Cortex of kidney (tissue), 1 donor: ENCODE results near the gene PDE4D.
"Not testable (repeated sequence)": the region's sequence is repeated elsewhere in the genome, so short reads cannot be mapped to it uniquely, and the experiment has no call there.

Experiments
- DNase-seq: peaks from one replicate; lab custom pipeline; 2025; lab: John Stamatoyannopoulos, UW

The PDE4D gene

DNA sequence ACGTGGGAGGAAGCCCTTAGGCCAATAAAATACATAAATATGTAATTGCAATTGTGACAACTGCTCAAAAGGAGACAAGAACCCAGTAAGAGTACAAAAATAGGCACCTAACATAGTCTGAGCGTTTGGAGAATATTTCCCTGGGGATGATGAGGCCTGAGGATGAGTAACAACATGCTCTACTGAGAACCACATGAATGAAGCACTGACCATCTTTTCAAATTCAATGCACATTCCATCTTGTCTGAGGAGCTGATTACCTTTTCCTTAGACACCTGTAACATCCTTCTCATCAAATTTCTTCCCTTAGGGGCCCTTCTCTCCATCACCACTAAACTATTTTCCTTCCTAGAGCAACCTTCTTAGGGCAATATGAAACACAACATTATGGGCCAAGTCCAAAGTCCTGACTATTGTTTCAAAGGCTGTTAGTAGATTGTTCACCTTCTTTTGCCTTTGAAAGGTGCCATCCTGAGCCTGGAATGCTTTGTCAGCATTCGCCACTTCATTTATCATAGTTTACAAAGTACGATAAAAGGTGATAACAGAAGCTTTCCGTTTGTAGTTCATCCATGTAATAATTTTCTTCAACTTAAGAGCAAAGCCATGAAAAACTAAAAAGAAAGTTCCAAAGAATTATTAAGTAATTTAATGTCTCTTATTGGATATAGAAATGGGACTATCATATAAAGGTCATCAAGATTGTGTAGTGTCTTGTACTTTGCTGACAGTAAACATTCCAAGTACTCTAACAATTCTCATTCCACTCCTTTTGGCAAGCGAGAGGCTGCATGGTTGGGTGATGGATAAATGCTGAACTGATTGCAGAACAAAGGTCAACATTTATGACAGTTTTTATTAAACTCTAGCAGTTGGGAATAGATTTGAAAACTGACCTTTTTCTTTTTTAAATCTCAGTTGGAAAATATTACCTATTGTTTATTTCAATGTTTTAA, 471.3 kb downstream of the PDE4D start:
- no peak for DNase-seq

DNA sequence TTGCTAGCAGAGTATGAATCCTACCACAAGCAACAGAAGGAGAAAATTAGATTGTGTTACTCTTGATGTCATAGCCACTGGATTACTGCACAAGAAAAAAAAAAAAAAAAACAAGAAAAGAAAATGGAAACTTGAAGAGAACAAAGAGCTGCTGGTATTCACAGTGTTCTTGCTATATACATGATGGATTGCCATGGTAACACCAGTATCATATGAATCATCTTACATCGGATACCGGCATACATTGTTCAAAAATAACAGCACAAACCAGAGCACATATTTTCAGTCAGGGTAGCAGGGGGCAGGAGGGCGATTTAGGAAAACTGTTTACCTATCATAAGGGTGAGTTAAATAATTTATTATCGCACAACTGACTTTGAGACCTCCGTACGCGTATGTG, 472.9 kb downstream of the PDE4D start:
- DNase-seq: no peak

DNA sequence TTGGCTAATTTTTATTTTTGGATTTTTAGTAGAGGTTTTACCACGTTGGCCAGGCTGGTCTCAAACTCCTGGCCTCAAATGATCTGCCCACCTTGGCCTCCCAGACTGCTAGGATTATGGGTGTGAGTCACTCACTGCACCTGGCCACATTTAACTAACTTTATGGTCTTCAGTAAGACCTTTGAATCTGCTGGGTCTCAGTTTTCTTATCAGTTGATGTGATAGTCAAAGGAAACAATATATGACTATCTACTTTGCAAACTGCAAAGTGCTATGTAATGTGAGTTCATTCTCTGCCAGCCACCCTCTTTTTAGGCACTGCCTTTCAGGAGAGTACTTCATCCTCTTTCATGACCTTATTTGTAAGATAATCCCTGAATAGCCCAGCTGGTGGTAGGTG, 474.7 kb downstream of the PDE4D start:
- no peak for DNase-seq

DNA sequence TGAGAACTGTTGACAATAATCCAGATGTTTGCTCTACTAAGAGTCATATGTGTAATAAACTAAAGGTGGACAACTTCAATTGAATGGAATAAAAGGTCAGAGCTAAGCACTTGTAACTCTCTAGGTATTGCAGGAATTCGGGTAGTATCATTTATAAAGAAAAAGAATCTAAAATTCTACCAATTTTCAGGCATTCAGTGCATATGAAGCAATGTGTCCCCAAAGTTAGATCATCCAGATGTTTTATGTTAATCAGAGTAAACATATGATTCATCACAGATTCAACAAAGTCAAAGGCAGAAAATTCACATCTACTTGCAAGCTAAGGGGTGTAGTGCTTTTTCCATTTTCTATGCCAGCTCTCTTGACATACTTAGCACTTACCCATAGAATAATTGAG, 477.1 kb downstream of the PDE4D start:
- no peak for DNase-seq

DNA sequence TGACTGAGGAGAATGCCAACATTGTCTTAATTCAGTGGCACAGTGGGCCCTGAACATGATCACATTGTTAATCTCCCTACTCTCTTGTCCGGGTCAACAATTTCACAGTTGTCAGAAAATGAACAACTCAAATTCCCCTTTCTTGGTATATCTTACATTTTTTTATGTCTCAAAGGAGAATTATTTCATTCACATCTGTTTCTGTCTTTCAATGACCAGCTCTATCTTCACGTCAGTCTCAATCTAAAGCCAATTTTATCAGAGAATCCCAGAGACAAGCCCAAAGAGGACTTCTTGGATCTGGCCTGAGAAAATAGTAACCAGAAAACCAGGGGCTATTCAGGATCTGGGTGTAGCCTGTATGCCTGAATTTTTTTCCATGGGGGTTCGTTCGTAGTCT, 477.5 kb downstream of the PDE4D start:
- DNase-seq: no peak

DNA sequence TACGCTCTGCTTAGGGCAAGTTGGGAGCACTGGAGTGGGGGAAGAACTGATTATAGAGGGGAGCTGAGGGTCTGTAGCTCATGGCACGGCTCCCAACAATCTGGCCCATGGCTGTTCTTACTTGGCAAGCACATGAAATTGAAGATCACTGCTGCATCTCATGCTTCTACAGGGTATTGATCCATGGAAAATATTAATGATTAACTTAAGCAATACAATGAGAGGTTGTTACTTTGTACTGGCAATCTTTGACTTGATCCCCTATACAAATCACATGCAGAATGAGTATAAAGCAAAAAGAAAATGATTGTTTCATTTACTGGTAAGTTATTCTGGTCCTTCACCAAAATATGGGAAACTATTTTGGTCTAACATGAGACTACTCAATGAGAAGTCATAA, 481.1 kb downstream of the PDE4D start:
- DNase-seq: no peak

DNA sequence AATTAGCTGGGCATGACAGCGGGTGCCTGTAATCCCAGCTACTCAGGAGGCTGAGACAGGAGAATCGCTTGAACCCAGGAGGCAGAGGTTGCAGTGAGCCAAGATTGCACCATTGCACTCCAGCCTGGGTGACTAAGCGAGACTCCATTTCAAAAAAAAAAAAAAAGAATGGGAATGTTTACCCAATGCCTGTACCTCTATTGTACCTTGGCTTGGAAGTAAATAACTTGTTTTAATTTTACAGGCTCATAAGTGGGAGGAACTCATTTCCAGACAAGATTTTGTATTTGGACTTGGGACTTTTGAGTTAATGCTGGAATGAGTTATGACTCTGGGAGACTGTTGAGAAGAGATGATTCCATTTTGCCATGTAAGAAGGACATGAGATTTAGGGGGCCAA, 484.5 kb downstream of the PDE4D start:
- not testable (repeated sequence) for DNase-seq

DNA sequence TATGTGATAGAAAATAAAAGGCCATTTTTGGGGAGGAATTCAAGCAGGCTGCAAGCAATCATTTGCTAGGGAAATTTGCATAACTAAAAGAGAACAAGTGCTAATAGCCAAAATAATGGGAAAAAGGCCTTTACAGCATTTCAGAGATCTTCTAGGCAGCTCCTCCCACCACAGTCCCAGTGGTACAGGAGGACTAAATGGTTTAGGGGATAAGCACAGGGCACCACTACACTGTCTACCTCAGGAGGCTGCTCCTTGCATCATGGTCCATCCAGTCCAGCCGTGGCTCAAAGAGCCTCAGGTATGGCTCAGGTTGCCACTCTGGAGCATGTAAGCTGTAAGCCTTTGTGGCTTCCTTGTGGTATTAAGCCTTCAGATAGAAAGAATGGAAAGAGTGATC, 485.6 kb downstream of the PDE4D start:
- no peak for DNase-seq

DNA sequence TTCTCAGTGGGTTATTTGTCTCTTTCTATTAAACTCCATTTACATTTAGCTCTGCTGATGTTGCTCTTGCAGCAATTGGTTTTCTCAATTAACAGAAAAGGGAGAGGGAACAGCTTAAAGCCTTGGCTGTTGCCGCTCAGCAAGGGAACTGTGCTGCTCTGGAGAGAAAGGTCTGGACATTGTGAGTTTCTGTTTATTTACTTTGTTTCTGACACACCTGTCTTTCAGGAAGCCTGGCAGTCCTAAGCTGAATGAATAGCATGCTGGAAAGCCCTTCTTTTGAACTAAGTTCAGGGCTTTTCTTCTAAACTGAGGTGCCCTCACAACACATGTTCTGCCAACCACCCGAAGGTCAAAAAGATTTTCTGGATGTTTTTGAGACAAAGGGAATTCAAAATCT, 491.9 kb downstream of the PDE4D start:
- DNase-seq: no peak

DNA sequence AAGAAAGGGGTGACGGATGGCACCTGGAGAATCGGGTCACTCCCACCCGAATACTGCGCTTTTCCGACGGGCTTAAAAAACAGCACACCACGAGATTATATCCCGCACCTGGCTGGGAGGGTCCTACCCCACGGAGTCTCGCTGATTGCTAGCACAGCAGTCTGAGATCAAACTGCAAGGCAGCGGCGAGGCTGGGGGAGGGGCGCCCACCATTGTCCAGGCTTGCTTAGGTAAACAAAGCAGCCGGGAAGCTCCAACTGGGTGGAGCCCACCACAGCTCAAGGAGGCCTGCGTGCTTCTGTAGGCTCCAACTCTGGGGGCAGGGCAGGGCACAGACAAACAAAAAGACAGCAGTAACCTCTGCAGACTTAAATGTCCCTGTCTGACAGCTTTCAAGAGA, 498.6 kb downstream of the PDE4D start:
- DNase-seq: not testable (repeated sequence)

DNA sequence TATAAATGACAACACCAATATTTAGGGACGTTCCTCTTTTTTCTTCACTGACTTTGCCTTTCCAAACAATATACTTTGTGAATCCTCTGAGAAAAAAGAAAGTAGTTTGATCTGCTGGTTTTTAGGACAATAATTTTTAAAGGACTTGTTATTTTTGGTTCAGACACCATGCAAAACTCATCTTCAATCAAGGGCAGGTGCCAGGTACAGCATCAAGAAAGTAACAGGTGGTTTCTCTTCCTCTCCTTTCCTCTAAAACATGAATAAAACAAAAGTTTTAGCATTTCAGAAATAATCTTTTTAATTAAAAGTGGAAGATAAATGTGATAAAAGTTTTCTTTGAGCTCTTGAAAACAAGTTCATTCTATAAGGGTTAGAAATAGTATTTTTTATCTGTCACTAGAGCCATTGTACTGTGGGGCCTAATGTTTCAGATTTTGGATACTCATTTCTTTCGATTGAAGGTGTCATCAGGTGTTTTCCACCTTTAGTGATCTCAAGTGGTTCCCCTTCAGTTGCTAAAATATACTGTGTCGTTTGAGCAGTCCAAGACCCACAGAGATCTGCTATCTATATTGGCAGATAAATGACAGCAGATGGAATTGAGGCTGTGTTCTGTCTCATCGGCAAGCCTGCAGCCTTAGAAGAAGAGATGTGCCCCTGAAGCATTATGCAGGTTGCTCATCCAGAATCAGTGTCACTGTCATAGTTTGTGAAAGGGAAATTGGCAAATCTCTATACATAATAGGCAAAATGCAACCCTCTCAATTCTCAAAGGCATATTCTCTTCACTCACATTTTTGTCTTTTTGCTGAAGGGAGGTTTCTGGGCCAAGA, 499.7 kb downstream of the PDE4D start:
- DNase-seq: no peak

DNA sequence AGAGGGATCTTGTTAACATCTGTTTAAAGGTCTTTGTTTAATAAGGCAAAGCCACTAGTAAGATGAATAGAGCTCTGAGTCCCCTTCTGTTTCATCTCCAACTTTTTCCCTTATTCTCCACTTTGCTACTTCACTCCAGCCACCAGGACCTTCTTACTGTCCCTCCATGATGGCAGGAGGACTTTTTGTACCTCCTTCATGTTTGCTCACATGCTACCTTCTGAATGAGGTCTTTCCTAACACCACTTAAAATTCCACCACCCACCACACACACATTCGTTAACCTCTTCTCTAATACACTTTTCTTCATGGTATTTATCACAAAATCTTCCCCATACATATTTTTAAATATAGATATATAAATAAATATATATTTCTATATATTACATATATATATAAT, 501.9 kb downstream of the PDE4D start:
- DNase-seq: no peak

DNA sequence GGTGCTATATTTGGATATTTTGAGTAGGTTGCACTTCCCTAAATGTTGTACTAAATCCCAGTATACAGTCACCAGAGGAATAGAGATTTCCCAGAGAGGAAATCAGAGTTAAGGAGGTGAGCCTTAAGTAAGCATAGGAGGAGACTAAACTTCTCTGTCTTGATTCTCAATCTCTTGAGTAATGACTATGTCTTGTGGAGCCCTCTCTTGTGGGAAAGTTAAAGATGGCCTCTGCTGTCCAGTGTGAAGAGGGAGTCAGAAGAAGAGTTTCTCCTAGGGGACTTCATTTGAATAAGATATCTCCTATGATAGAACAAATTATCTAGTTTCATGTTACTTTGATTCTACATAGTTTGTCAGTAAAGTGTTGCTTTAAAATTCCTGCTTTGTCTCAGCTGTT, 502.5 kb downstream of the PDE4D start:
- DNase-seq: no peak

DNA sequence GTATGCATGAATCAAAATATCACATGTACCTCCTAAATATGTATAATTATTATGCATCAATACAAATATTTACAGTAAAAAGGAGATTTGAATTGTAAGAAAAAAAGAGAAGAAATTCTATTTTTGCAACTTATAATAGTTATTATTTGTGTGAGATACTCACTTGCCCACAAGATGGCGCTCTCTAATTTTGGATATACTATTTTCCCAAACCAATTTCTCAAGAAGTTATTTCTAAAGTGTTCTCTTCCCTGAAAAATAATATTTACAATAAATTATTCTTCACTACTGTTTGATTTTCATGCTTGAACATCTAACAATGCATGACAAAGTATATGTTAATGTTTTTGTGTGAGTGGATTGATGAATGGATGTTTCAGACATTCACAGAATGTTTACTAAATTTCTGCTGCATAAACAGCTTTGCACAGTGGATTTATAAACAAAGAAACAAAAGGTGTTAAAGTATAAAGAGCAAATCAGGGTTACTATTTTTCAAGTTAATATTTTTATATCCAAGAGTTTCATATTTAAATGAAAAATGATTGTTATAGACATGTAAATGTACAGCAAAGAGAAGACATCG, 503.4 kb downstream of the PDE4D start:
- no peak for DNase-seq

DNA sequence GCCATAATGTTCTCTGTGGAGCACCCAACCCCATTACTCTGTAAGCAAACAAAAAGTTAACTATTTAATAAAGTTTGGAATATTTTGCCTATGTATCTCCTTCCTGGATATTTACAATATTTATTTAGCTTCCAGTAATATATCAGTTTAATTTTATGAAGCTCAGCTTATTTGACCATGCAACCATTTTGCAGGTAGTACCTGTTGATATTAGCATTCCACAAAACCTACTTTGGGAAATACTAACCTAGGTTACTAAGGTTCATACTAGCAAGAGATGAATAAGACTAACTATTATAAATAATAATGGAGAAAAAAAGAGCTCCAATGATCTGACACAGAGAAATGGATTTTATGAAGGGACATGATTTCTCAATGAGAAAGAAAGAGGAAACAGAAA, 506.4 kb downstream of the PDE4D start:
- DNase-seq: no peak

DNA sequence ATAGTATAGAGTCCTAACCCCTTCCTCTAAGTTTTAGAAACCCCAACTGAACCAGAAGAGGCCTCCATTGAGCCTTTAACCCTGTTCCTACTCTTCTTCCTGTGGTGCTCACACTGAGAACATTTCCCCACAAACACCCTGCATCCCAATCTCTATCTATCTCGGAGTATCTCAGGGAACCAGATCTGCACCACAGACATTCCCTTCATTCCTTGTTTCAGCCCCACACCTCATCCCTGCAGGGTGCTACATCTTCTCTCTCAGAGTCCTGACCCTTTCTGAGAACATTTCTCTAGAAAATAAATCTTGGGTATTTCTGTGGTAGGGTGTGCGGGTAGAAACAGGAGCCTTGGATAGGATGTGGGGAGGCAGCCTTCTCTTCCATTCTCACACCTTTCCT, 507.8 kb downstream of the PDE4D start:
- no peak for DNase-seq

DNA sequence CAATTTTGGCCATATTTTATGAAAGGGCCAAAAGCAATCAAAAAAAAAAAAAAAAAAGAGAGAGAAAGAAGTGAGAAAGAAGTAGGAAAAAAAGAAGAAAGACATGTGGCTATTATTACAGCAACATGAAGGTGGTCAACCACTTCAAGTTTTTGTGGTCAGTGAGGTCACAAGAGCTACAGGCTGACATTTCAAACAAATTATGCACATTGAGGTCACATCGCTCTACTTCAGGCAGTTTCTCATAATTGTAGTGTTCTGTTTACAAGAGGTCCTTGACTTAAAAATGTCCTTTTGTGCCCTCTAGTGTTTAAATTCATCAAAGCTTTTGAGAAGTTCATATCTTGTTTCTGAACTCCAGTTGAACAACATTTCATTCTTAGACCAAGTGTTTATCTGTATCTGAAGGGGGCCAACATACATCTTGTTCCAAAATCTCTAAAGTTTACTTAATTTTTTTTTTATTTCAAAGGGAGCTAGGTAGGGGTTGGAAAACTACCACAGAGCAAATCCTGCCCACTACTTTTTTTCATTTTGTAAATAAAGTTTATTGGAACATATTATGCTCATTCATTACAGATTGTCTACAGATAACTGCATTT, 513.1 kb downstream of the PDE4D start:
- DNase-seq: no peak

DNA sequence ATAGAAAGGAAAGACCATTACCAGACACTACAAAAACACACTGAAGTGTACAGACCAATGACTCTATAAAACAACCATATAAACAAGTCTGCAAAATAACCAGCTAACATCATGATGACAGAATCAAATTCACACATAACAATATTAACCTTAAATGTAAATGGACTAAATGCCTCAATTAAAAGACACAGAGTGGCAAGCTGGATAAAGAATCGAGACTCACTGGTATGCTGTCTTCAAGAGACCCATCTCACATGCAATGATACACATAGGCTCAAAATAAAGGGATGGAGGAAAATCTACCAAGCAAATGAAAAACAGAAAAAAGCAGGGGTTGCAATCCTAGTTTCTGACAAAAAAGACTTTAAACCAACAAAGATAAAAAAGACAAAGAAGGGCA, 519.5 kb downstream of the PDE4D start:
- DNase-seq: not testable (repeated sequence)

DNA sequence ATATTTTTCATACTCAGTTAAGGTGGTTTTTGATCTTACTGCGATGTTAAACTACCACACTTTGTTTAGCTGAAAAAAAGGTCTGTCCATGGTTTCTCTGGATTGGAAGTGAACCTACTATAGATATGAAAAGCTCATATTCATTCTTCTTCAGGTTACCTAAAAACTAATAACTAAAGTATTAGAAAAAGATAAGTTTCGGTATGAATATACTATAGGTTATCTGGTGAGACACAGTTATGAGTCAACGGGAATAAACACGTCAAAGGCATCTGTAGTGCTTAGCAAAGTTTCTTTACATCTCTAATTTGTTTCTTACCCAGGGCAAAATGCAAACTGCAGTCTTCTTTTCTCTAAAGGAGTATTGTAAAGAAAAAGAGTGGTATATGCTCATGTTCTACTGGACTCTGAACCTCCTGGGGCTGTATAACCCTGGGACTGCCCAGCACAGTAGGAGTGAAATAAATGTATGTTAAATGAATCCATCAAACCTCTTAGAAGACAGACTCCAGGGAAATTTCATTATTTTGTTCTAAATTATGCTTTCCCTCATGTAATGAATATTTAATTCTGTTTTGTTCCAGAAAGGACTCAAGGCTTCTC, 521.9 kb downstream of the PDE4D start:
- DNase-seq: no peak

DNA sequence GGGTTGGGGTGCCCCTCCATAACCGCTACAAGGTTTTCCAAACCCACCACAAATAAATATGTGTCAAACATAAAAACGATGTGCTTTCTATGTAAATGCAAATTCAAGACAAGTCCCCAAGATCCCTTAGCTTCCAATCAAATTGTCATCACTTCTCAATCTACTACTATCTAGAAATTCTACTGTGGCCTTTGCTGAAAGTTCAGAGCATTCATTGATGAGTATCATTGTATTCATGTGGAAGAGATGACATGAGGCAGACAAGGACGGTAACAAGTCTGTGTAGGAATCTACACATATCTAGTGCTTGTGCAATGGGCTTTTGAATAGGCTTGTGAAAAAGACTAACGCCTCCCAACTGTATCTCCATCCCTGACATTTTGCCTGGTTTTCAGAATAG, 524.6 kb downstream of the PDE4D start:
- no peak for DNase-seq

DNA sequence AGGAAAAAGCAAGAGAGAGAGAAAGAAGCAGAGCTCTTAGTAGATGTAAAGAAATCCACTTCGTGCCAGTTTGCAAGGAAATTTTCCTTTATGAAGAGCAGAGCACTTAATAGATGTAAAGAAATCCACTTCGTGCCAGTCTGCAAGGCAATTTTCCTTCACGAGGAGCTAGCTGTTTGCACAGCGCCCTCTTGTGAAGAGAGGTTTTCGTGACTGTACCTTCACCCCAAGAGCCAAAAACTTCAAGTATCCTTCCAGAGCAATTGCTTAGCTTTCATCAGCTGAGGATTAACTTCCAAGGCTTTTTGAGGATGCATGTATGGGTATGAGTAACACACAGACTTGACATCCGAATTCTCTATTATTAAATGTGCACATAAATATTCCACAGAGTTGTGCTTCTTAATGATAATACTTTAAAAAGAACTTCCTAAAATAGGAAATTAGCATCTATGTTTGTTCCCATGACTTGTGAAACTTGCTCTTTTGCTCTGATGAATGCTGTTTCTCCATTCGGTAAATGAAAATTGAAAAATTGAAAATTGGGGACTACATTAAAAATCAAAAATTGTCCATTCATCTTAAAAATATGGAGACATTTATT, 525.6 kb downstream of the PDE4D start:
- DNase-seq: no peak

DNA sequence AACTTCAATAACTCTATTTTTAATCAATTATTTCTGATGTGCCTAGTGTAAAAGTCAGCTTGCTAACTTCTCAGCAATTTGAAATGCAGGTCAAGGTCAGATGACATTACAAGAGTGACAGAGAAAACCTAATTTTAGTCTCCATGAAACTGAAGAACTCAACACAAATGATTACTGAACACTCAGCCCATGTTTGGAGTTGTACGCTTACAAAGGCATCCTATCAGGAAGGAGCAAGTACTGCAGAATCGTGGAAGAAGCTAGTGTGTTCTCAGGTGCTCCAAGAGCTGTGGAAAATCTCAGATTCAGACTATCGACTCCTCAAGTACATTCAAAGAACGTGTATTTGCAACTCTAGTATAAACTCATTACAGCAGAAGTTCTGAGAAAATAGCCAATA, 526.7 kb downstream of the PDE4D start:
- DNase-seq: no peak
